ENCODE data around the gene NSL1.
A peak's percentile ranks its signal among the peaks of the same experiment; 100 is the strongest.
"Not testable (repeated sequence)": the region's sequence is repeated elsewhere in the genome, so short reads cannot be mapped to it uniquely, and the experiment has no call there.

Gene NSL1

DNA sequence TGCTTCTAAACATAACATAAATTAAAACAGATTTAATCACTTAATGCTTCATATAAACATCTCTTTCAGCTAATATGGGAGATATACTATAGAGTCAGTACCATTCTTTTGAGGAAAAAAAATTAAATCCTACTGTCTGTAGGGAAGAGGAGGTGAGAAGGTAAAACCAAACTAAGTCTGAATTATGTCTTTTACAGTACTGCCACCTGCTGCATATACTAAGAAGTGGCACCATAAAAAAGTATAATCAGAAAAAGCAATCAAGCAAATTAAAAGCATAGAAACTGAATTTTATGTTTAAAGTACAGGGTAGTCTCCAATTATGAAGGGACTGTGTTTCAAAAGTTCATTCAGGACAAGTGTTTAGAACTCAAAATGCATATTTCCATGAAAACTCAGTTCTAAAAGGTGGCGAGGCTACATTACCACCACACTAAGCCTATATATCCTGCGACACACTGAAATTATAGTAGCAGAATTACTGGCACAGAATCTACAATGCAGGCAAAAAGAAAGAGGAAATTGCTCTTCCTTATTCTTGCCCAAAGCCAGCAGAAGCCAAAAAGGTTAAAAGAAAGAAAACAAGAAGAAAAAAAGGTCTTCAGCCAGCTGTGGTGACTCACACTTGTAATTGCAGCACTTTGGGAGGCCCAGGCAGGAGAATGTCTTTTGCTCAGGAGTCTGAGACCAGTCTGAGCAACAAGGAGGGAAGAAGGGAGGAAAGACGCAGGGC lies 9.0 kb downstream of the NSL1 start:
- DNase-seq (ENCODE audit: low read depth) = peak; percentile 16

DNA sequence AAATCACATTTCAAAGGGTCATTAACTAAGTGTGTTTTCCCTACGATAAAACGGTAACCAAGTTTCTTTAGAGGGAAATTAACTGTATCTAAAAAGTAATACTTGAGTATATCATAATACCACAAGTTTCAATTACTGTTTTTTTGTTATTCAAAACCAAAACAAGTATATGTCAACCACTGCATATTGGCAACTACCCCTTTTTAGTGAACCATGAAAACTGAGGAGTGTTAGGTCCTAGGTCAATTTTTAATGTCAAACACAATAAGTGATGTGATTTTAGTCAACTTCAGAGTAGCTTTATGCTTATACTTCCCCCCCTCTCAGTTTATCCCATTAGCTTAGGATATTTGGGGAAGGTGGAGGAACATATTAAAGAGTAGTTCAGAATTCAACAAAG lies 10.4 kb downstream of the NSL1 start:
- DNase-seq (ENCODE audit: low read depth) = no peak

DNA sequence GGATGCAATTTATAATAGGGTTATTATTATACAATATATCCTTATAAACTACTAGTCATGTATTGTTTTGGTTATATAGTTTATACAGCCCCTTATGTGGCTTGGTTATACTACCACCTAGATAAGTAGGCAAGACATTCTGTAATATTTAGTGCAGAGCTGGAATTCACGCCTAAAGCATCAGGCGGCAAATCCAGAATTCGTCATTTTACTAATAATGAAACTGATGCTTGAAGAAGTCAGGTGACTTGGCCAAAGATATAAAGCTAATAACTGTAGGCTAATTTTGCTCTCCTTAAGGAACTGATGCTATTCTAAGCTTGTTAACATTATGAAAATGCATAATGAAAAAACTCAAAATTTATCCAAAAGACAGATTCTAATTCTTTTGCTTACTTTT lies 10.8 kb downstream of the NSL1 start:
- DNase-seq (ENCODE audit: low read depth) = no peak

DNA sequence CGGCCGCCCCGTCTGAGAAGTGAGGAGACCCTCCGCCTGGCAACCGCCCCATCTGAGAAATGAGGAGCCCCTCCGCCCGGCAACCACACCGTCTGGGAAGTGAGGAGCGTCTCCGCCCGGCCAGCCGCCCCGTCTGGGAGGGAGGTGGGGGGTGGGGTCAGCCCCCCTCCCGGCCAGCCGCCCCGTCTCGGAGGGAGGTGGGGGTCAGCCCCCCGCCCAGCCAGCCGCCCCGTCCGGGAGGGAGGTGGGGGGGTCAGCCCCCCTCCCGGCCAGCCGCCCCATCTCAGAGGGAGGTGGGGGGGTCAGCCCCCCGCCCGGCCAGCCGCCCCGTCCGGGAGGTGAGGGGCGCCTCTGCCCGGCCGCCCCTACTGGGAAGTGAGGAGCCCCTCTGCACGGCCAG lies 12.5 kb downstream of the NSL1 start:
- not testable (repeated sequence) for DNase-seq (ENCODE audit: low read depth)

DNA sequence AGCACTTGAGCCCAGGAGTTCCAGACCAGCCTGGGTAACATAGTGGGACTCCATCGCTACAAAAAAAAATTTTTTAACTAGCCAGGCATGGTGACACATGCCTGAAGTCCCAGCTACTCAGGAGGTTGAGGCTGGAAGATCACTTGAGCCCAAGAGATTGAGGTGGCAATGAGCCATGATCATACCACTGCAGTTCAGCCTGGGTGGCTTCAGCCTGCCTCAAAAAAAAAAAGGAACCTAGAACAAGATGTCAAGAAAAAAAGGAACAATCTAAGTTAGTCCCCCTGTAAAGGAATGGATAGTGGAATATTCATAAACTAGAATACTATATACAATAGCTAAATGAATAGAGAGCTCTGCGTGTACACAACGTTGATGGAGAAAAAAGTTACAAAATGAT lies 14.4 kb downstream of the NSL1 start:
- no peak for DNase-seq (ENCODE audit: low read depth)

DNA sequence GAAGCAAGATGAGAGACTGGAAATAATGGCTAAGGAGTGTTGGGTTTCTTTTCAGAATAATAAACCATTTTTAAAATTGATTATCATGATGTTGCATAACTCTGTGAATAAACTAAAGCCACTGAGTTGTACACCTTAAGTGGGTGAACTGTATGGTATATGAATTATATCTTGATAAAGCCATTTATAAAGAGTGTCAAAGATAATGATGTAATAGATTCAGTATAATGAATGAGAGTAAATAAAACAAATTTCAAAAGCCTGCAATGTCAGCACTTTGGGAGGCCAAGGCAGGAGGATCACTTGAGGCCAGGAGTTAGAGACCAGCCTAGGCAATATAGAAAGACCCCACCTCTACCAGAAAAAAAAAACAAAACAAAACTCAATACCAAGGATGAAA lies 16.3 kb downstream of the NSL1 start:
- DNase-seq (ENCODE audit: low read depth) = no peak

DNA sequence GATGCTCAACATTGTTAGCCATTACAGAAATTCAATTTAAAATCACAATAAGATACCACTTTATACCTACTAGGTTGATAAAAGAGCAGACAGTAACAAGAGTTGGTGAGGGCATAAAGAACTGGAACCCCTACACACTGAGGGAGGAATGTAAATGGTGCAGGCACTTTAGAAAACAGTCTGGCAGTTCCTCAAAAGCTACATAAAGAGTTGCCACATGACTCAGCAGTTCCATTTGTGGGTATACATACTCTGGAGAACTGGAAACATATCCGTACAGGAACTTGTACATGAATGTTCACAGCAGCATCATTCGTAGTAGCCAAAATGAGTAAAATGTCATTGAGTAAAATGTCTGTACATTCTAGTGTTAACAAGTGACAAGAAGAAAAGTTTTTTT lies 17.0 kb downstream of the NSL1 start:
- DNase-seq (ENCODE audit: low read depth) = no peak

DNA sequence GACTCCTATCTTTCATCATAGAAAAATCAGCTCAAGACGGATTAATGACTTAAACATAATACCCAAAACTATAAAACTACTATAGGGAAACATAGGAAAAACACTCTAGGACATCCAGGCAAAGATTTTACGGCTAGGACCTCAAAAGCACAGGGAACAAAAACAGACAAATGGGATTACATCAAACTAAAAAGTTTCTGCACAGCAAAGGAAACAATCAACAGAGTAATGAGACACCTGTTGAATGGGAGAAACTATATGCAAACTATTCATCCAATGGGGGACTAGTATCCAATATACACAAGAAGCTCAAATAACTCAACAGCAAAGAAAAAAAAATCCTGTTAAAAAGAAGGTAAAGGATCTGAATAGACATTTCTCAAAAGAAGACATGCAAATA lies 18.6 kb downstream of the NSL1 start:
- DNase-seq (ENCODE audit: low read depth) = no peak

DNA sequence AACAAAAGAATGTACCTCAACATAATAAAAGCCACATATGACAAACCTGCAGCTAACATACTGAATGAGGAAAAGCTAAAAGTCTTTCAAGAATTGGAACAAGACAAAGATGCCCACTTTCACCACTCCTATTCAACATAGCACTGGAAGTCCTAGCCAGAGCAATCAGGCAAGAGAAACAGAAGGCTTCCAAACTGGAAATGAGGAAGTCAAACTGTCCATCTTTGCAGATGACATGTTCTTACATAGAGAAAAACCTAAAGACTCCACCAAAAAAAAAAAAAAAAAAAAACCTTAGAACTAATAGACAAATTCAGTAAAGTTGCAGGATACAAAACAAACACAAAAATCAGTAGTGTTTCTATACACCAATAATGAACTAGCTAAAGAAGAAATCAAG lies 20.2 kb downstream of the NSL1 start:
- no peak for DNase-seq (ENCODE audit: low read depth)

DNA sequence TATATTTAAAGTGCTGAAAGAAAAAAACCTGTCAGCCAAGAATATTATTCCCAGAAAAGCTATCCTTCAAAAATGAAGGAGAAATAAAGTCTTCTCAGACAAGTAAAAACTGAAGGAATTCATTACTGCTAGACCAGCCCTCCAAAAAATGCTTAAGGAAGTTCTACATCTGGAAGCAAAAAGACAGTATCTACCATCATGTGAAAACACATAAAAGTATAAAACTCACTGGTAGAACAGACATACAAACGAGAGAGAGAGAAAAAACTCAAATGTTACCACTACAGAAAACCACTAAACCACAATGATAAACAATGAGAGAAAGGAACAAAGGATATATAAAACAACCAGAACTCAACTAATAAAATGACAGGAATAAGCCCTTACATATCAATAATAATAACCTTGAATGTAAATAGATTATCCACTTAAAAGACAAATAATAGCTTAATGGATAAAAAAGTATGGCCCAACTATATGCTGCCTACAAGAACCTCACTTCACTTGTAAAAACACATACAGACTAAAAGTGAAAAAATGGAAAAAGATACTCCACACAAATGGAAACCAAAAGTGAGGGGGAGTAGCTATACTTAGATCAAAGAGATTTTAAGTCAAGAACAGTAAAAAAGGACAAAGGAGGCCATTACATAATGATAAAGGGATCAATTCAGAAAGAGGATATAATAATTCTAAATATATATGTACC lies 22.0 kb downstream of the NSL1 start:
- no peak for DNase-seq (ENCODE audit: low read depth)

DNA sequence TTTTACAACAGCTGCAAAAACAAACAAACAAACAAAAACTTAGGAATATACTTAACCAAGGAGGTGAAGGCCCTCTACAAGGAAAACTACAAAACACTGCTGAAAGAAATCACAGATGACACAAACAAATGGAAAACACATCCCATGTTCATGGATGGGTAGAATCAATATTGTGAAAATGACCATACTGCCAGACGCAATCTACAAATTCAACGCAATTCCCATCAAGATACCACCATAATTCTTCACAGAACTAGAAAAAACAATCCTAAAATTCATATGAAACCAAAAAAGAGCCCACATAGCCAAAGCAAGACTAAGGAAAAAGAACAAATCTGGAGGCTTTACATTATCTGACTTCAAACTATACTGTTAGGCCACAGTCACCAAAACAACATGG lies 24.8 kb downstream of the NSL1 start:
- not testable (repeated sequence) for DNase-seq (ENCODE audit: low read depth)

DNA sequence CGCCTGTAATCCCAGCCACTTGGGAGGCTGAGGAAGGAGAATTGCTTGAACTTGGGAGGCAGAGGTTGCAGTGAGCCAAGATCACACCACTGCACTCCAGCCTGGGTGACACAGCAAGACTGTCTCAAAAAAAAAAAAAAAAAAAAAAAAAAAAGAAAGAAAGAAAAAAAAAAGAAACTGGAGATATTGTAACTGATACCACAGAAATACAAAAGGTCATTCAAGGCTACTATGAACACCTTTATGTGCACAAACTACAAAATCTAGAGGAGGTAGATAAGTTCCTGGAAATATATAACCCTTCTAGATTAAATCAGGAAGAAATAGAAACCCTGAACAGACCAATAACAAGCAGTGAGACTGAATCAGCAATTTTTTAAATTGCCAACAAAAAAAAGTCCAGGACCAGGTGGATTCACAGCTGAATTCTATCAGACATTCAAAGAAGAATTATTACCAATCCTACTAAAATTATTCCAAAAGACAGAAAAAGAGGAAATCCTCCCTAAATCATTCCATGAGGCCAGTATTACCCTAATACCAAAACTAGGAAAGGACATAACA lies 26.8 kb downstream of the NSL1 start:
- not testable (repeated sequence) for DNase-seq (ENCODE audit: low read depth)

DNA sequence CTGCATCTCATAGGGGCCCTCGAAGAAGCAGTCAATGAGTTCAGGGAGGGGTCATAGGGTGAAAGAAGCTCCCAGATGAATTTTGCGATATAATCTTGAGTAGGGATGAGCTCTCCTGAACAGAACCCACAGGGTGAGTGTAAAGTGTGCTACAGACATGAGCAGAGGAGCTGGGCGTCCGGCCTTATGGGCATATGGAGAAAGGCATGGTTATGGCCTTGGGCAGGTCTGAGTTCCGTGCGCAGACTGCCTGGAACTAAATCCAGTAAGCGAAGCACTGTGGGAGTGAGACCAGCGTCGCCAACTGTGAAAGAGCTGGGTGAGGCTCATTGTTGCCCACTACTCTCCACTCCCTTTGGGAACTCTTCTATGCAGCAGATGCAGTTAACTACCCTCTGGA lies 28.7 kb downstream of the NSL1 start:
- DNase-seq (ENCODE audit: low read depth) = no peak

DNA sequence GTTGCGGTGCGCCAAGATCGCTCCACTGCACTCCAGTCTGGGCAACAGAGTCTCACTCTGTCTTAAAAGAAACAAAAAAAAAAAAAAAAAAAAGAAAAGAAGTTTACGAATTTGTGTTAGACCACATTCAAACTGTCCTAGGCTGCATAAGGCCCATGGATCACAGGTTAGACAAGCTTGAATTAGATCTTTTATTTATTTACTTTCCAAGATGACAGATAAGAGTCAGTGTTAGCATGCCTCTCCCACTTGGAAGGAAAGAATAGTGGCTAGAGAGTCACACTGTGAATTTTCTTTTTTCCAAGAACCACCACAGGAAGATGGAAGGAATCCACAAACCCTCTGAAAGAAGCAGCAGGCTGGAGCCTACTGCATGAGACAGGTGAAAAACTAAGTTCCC lies 29.3 kb downstream of the NSL1 start:
- DNase-seq (ENCODE audit: low read depth) = no peak

DNA sequence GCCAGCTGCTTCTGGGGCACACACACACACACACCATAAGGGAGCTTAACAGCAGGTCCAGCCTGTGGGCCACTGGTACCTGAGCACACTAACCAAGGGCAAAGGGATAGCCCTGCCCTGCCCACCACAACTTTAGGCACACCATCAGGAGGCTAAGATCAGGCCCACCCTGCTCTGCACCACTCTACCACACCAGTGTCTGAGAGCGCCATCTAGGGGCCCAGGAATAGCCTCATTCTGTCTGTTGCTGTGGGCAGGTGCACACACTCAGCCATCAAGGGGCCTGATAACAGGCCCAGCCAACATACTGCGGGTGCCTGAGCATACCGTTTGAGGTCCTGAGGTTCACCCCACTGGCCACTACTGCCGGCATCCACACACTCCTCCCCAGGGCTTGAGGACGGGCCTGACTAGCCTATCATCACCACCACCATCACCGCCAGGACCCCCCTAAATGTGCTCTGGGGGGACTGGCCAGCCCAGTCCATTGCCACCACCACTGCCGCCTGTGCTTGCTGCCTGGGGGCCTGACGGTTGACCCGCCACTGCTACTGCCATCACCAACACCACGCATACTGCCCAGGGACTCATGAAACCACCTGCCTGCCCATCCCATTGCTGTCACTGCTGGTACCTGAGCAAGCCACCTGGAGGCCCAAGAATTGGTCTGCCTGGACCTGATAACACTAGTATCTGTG lies 31.3 kb downstream of the NSL1 start:
- no peak for DNase-seq (ENCODE audit: low read depth)

DNA sequence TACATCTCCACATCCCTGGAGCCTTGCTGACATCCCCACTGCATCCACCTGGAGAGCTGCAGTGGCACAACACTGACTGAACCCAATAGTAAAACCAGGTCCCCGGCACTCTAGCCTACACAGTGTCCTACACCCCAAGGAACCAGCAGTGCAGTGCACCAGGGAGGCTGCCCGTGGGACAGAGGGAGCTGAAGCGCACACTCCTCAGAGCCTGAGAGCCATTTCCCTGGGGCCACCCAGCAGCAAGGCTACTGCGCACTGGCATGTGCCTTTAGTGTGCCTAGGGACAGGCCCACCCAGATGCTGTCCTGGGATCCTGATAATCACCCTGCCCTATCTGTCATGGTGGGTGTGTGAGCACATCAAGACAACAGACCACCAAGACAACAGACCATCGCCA lies 31.9 kb downstream of the NSL1 start:
- DNase-seq (ENCODE audit: low read depth) = no peak

DNA sequence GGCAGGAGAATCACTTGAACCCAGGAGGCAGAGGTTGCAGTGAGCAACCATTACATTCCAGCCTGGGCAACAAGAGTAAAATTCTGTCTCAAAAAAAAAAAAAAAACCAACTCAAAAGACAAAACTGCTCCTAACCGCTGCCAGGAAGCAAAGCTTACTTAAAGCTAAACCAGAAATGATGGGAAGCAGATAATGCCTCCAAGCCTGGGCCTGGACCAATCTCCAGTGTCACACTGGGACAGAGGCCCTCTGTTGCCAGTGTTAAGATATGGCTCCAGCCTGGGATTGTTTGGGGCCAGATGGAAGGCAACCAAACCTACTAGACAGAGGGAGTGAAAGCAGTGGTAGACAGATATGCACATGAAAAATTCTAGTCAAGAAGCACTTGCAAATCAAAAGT lies 36.9 kb downstream of the NSL1 start:
- DNase-seq (ENCODE audit: low read depth) = no peak

DNA sequence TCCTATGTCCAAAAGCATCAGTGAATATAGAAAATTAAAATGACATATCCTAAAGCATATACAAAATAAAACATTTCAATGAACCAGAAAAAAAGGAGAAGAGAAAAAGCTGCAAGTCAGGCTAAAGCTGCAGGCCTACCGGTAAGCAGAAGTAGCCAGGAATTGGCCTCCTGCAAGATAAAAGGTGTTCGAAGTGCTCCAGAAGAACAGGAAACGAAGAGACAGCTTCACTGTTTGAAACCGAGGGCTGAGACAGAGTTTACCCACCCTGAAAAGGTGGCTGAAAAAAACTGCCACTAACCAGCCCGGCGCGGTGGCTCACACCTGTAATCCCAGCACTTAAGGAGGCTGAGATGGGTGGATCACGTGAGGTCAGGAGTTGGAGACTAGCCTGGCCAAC lies 37.4 kb downstream of the NSL1 start:
- no peak for DNase-seq (ENCODE audit: low read depth)

DNA sequence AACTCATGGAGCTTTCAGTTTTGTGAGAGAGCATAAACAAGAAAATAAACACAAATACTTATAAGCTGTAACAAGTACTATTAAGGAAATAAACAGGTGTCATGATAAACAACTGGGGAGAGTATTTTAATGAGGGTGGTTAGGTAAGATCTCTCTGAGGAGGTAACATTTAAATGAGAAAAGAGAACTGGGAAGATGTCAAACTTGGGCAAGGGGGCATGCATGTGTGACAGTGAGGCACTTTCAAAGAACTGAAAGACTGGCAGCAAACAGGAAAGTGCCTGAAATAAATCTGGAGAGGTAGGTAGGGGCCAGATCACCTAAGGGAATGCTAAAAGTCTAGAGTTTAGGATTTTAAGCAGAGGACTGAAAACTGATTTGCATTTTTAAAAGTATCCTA lies 37.8 kb downstream of the NSL1 start:
- DNase-seq (ENCODE audit: low read depth) = no peak

DNA sequence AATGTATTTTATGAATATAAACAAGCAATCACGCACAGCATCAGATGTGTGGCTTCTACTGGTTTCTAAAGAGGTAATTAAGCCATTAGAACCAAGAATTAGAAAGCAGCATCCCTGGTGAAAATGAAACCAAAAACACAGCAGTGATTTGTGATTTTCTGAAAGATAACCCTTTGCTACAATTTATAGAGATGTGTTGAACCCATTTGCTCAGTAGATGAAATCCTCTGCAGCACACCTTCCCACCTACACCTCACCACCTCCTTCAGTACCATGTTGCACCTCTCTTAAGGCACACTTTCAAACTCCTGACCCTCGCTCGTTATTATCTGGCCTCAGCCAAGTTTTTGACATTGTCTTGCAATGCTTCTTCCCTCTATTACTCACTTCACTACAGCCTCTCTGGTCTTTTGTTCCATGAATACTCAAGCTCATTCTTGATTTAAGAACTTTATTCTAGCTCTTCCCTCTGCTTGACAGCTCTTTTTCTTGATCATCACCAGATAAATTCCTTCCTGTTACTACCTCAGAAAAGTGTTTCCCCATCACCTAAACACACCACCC lies 38.6 kb downstream of the NSL1 start:
- no peak for DNase-seq (ENCODE audit: low read depth)

DNA sequence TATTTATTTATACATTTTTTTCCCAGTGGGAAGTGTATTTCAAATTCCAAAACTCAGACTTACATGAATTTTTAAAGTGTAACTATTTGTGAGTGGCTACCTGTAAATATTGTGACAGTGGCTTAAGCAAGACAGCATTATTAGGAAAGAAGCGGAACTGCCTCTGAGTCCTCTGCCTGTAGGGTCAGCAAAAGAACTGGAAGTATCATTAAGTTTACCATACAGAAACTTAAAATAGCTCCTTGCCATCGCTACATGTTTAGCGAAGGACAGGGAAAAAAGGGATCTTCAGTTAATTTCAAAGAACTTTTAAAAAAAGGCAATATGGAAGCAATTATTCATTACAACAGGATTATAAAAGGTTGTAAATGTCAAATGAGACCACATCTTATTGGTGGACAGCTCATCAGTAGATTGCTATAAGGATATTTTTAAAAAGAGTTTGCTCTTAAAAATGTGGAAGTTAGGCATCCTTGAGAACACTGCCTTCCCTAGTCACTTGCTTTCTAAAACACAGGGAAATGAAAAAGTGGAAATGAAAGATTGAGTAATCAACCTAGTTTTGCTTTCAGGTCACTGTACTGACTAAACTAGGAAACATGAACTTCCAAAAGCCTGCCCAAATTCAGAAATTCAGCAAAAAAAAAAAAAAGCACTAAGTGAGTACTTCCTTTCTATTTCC lies 39.2 kb downstream of the NSL1 start:
- DNase-seq (ENCODE audit: low read depth) = peak; percentile 23
